Embryonic facial prominence (tissue), 1 donor: ENCODE measurements around the gene NRG3.
"Not testable (repeated sequence)": the region's sequence is repeated elsewhere in the genome, so short reads cannot be mapped to it uniquely, and the experiment has no call there.

Source experiments
- DNase-seq: peaks from one replicate; pipeline ENCODE4 v3.0.0-alpha.2; 2016; ENCODE audit errors: extremely low spot score

NRG3 gene

GRCh38 chr10:82910301-82910700 is 1035.3 kb downstream of the NRG3 start:
- no peak for DNase-seq

DNA sequence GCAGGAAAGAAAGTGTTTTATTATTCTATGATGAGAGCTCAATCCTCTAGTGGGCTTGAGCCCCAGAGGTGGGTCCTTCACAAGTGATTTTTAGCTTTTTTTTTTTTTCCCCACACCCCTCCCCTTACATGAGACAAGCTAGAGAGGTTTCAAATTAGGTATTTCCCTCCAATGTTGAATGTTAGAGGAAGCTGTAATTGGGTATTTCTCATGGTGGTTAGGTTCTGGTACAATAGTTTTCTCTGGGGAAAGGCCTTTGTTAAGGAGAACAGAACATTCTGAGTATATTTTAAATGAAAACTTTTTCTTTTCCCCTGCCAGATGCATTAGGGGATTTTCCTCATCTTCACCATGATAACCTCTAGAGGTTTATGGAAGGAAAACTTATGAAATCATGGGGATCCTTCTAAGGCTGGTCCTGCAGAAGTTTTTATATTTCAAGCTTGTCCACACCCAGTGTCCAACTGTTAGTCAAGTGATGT is 1039.7 kb downstream of the NRG3 start:
- no peak for DNase-seq

GRCh38 chr10:82916941-82917340 is 1041.9 kb downstream of the NRG3 start:
- no peak for DNase-seq

- no peak for DNase-seq
Measured at GRCh38 chr10:82918022-82918421, 1043.0 kb downstream of the NRG3 start.

DNA sequence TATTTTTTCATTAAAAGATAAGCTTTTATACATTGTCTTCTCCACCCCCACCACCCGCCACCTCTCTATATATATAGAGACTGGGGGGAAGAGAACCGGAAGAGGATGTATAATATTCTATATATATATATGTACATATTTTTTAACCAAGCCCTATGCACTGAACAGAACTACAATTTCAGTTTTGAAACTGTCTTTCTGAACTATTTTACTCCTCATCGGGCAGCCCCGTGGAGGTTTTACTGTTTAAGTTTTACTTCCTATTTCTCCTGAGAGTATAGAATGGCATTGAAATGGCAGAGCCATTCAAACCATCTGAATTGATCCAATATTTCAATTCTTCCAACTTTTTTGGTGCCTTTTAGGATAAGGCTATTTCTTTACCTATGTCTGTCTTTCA is 1047.1 kb downstream of the NRG3 start:
- no peak for DNase-seq

- no peak for DNase-seq
Measured at GRCh38 chr10:82922755-82923154, 1047.8 kb downstream of the NRG3 start.

GRCh38 chr10:82924711-82925110 is 1049.7 kb downstream of the NRG3 start:
- DNase-seq: no peak

GRCh38 chr10:82925547-82925946 is 1050.6 kb downstream of the NRG3 start:
- no peak for DNase-seq

DNA sequence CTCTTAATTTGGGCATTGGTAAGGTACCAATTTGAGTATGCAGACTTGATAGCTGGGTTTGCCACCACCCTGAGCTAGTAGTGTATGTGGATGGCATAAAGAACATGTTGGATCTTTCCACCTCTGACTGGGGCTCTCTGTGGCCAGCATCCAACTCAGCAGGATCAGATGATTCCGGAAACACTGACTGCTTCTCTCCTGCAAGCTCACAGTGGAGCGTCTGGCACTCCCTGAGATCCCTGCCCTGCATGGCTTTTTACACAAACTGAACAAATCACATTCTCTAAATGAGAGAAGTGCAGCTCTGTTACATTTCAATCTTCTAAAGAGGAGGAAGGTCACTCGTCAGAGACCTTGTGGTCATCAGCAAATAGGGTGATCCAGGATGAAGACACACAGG is 1057.5 kb downstream of the NRG3 start:
- DNase-seq: no peak

- no peak for DNase-seq
Measured at GRCh38 chr10:82934429-82934828, 1059.4 kb downstream of the NRG3 start.

DNA sequence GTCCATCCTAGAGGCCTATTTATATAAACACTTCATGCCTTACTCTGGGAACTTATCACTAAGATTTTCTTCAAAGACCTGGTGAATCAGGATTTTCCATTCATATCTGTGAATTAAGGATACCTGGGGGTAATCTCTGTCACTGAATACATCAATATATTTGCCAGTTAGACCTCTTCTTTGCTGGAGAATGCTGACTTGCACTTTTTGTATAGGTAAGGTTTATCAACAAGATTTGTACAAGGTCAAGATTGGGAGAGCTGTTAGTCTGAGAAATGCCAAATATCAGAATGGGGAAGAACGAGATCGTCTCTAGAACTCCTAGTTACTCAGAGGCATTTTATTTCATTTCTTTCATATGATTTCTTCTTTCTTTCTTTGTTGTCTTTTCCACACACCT is 1060.0 kb downstream of the NRG3 start:
- no peak for DNase-seq

DNA sequence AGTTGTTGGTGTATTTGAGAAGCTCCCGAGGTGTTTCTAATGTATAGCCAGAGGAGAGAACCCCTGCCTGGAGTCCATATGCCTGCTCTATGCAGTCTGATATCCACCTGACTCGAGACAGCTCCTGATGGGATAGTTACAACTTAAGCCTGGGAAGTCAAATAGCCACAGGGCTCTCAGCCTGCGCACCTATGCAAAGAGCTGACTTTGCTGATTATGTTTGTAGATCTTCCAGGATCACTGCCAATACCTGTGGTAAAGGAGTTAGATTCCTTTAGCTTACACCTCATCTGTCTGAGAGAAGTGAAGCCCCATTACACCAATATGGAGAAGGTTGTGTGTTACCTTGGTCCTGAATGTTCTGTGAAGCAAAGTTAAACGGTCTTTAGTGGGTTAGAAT is 1063.3 kb downstream of the NRG3 start:
- DNase-seq: no peak

GRCh38 chr10:82942286-82943099 is 1067.5 kb downstream of the NRG3 start:
- no peak for DNase-seq

DNA sequence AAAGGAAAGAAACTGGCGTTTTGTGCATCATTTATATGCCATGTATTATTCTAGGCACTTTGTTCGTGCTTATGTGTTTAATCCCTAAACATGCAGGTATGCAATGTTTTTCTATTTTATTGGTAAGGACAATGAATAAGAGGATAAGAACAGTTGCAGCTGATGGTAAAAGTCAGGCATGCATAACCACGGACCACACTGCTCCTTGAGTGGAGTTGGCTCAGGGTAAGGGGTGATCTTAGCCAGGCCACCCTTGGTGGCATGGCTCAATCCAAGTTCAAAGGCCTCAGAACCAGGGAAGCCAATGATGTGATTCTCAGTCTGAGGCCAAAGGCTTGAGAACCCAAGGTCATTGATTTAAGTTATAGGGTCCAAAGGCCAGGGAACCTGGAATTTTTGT is 1068.1 kb downstream of the NRG3 start:
- DNase-seq: no peak

- no peak for DNase-seq
Measured at GRCh38 chr10:82949816-82950575, 1075.0 kb downstream of the NRG3 start.

DNA sequence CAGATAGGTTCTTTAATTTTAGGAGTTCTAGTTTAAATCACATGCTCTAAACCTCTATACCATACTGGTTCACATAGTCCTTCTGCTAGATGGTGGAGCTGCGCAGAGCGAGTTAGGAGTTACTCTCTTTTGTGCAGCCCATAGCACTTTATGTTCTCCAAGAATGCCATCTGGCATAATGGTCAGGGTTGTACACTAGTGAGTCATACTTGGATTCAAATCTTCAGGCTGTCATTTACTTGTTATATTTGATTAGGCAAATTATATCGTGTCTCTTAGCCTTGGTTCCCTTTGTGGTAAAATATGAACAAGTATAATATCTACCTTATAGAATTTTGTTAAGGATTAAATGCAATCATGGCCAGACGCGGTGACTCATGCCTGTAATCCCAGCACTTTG is 1078.3 kb downstream of the NRG3 start:
- no peak for DNase-seq

DNA sequence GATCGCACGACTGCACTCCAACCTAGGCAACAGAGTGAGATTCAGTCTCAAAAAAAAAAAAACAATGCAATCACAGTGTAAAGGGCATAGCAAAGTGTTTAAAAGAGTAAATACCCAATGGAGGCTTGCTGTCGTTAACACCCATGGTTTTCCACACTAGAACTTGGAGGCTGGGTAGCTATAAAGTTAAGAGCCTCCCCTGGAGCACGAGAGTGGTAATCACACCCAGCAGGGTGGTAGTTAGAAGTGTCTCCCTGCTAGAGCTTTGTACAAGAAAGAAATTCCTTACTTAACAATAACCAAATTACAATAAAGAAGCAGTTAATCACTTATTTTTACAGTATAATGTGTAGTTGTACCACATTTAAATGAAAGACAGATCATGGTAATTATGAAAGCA is 1078.9 kb downstream of the NRG3 start:
- no peak for DNase-seq

DNA sequence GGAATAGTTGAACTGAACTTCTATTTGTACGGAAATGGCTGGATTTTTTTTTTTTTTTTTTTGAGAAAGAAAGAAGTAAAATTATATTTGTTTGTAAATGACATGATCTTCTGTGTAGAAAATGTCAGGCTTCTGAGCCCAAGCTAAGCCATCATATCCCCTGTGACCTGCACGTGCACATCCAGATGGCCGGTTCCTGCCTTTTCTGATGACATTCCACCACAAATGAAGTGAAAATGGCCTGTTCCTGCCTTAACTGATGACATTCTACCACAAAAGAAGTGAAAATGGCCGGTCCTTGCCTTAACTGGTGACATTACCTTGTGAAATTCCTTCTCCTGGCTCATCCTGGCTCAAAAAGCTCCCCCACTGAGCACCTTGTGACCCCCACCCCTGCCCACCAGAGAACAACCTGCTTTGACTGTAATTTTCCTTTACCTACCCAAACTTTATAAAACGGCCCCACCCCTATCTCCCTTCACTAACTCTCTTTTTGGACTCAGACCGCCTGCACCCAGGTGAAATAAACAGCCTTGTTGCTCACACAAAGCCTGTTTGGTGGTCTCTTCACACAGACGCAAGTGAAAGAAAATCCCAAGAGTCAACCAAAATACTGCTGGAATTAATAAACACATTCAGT is 1085.5 kb downstream of the NRG3 start:
- DNase-seq: not testable (repeated sequence)

DNA sequence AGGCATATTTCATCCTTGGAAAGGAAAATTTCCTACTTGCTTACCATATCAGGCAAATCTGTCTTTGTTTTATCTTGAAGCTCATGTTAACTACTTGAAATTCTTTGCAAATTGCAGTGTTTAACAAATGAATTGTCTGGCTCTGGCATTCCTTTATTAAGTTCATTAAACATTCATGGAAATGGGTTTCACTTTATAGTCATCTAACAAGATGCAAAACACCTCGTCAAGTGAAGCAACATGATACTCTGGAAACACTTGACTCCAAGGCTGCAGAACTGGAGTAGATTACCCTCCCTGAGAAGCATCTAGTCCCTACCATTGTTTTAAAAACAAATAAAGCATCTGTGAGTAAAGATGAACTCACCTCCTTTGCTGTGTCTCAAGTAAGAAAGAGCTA is 1086.9 kb downstream of the NRG3 start:
- no peak for DNase-seq

DNA sequence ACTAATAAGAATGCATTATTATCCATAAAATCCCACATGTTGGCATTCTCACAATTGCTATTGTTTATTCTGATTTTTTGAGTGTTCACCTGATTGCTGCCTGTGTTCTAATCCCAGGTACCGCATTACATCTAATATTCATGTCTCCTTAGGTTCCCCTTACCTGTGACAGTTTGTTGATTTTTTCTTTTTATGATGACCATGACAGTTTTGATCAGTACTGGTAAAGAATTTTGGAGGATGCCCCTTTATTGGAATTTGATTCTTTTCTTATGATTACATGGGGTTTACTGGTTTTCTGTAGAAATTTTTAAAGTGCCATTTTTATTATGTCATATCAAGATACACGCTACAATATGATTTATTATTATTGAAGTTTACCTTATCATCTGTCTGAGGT is 1091.1 kb downstream of the NRG3 start:
- DNase-seq: no peak

GRCh38 chr10:82968533-82968932 is 1093.5 kb downstream of the NRG3 start:
- no peak for DNase-seq

GRCh38 chr10:82969405-82969804 is 1094.4 kb downstream of the NRG3 start:
- no peak for DNase-seq

- DNase-seq: no peak
Measured at GRCh38 chr10:82980321-82980720, 1105.3 kb downstream of the NRG3 start.
